NCI-H2227 (cell line): ENCODE data around the gene BMPER.

Experiments
- DNase-seq: peaks from one replicate; lab custom pipeline; 2025; ENCODE audit not compliant: unreplicated experiment; lab: John Stamatoyannopoulos, UW

The BMPER gene

GRCh38 chr7:34059136-34059828 lies 153.9 kb downstream of the BMPER start:
- no peak for DNase-seq

GRCh38 chr7:34060196-34060947 lies 155.0 kb downstream of the BMPER start:
- no peak for DNase-seq

- no peak for DNase-seq
Measured at GRCh38 chr7:34061149-34061548, 155.8 kb downstream of the BMPER start.

GRCh38 chr7:34062341-34062740 lies 157.0 kb downstream of the BMPER start:
- DNase-seq = no peak

- DNase-seq = no peak
Measured at GRCh38 chr7:34062826-34063225, 157.5 kb downstream of the BMPER start.

GRCh38 chr7:34064519-34065158 lies 159.3 kb downstream of the BMPER start:
- no peak for DNase-seq

GRCh38 chr7:34066411-34066810 lies 161.1 kb downstream of the BMPER start:
- no peak for DNase-seq

- DNase-seq = no peak
Measured at GRCh38 chr7:34067005-34067778, 161.9 kb downstream of the BMPER start.

GRCh38 chr7:34069676-34070075 lies 164.3 kb downstream of the BMPER start:
- DNase-seq = no peak

- no peak for DNase-seq
Measured at GRCh38 chr7:34070511-34071323, 165.4 kb downstream of the BMPER start.

GRCh38 chr7:34073676-34074075 lies 168.3 kb downstream of the BMPER start:
- no peak for DNase-seq

- no peak for DNase-seq
Measured at GRCh38 chr7:34074421-34074820, 169.1 kb downstream of the BMPER start.

GRCh38 chr7:34075523-34076370 lies 170.4 kb downstream of the BMPER start:
- DNase-seq = no peak

GRCh38 chr7:34077168-34077567 lies 171.8 kb downstream of the BMPER start:
- no peak for DNase-seq

- no peak for DNase-seq
Measured at GRCh38 chr7:34078864-34079263, 173.5 kb downstream of the BMPER start.

GRCh38 chr7:34080513-34080912 lies 175.2 kb downstream of the BMPER start:
- DNase-seq = no peak

- DNase-seq = no peak
Measured at GRCh38 chr7:34081935-34082334, 176.6 kb downstream of the BMPER start.

- DNase-seq = no peak
Measured at GRCh38 chr7:34083440-34083839, 178.1 kb downstream of the BMPER start.

GRCh38 chr7:34084651-34085050 lies 179.3 kb downstream of the BMPER start:
- DNase-seq = no peak

GRCh38 chr7:34086064-34086463 lies 180.7 kb downstream of the BMPER start:
- no peak for DNase-seq
